Adrenal gland (tissue), 12 donors: Measurements from ENCODE around the gene SLC35E2B. TPM values are rescaled to one million over a fixed set of nuclear protein-coding genes. Genes with fewer than 3 reads are reported as not detected.

ENCODE experiments used
- DNase-seq, 7 donors: peaks; one replicate each; pipeline ENCODE4 v3.0.0-alpha.2; 2019 to 2020
- H3K27ac ChIP-seq, 5 donors: fragments of 200-600 bp; sonication (generic) in 4 of 5; 1 replicate in 3 of 5; 2 replicates in 2 of 5; pipeline versions ENCODE4 v1.5.1 to v1.8.0; 2016 to 2020; ENCODE audit warnings: mild to moderate bottlenecking in 1 of 5
- H3K27me3 ChIP-seq: fragments of 200-600 bp; 2 replicates; pipeline ENCODE4 v1.8.0; 2021
- H3K36me3 ChIP-seq, 2 donors: fragments of 200-600 bp; replicated peaks in 1 of 2; 1 replicate in 1 of 2; 2 replicates in 1 of 2; pipeline versions ENCODE4 v1.5.1 to v1.8.0; 2018 to 2022
- H3K4me1 ChIP-seq, 2 donors: fragments of 200-600 bp; replicated peaks in 1 of 2; 1 replicate in 1 of 2; 2 replicates in 1 of 2; pipeline versions ENCODE4 v1.5.1 to v1.8.0; 2018 to 2021
- H3K4me3 ChIP-seq, 4 donors: fragments of 200-600 bp; sonication (generic) in 3 of 4; one replicate each; pipeline ENCODE4 v1.5.1; 2016 to 2018
- H3K9me3 ChIP-seq, 3 donors: fragments of 200-600 bp; sonication (generic) in 1 of 3; replicated peaks in 1 of 3; 1 replicate in 2 of 3; 2 replicates in 1 of 3; pipeline versions ENCODE4 v1.5.1 to v1.8.0; 2016 to 2021
- POLR2A ChIP-seq, 2 donors: fragments of 450-650 bp; IDR thresholded peaks; one replicate each; pipeline ENCODE4 v1.6.1; 2017; ENCODE audit warnings: antibody characterized with exemption in 2 of 2, mild to moderate bottlenecking in 2 of 2, moderate library complexity in 1 of 2
- WGBS, 4 donors: extraction: QIAGEN DNeasy Blood & Tissue Kit in 2 of 4; methylation state at CpG; one replicate each; pipeline versions ENCODE4 v1.1.5 to v1.1.7; 2013 to 2017; 5-methylcytosine and 5-hydroxymethylcytosine counted together
- intact Hi-C, 2 donors: fragments of 100-400 bp; cut with DNase I; formaldehyde crosslinking; loops; one replicate each; pipeline versions ENCODE4 v1.14.1 to v1.15.0; 2022 to 2023
- polyA plus RNA-seq, 3 donors: library from polyadenylated mRNA; stranded (reverse); fragments of 200-250 nt in 2 of 3; fragments of 350-450 nt in 1 of 3; fragmentation: Illumina TruSeq in 1 of 3; extraction: RNeasy Lipid Tissue Mini Kit (QIAGEN cat#74804) in 1 of 3; gene quantifications; one replicate each; pipeline ENCODE4 v1.2.3, GENCODE V29; 2013 to 2014
- total RNA-seq, 9 donors: library from RNA; depleted of rRNA in 4 of 9; stranded (reverse); fragments of >200 nt in 4 of 9; fragments of 120-200 nt in 1 of 9; fragmentation: NEBNext Ultra II Directional in 1 of 9; extraction: Animal tissue kit (Norgen Biotek cat#: 25700) in 1 of 9; gene quantifications; one replicate each; pipeline versions ENCODE4 v1.1.0 to v1.2.4, GENCODE V29; 2013 to 2023
- TF ChIP-seq, protein P1 (sequence below), 6 experiments: fragments of 450-650 bp in 4 of 6; fragments of 200-600 bp in 2 of 6; sonication (generic) in 1 of 6; IDR thresholded peaks; 1 replicate in 5 of 6; 2 replicates in 1 of 6; pipeline versions ENCODE4 v1.5.1 to v1.8.0; 2016 to 2021; ENCODE audit warnings: antibody characterized with exemption in 6 of 6, mild to moderate bottlenecking in 2 of 6, moderate library complexity in 1 of 6
- donor health status: healthy with polysubstance abuse.
- donor health status: Bipolar disorder and iron deficiency.
- donor health status: DM: yes; HTN: yes; CAD: no.
- donor health status: DM: no; HTN: no; CAD: no.
- donor health status: DM: no; HTN: no; CAD: no.
- donor health status: DM: yes; HTN: yes; CAD: no.

SLC35E2B gene
- total and polyA plus RNA-seq, 12 donors = 11.2 to 89.5 (median 48.3) TPM

DNA sequence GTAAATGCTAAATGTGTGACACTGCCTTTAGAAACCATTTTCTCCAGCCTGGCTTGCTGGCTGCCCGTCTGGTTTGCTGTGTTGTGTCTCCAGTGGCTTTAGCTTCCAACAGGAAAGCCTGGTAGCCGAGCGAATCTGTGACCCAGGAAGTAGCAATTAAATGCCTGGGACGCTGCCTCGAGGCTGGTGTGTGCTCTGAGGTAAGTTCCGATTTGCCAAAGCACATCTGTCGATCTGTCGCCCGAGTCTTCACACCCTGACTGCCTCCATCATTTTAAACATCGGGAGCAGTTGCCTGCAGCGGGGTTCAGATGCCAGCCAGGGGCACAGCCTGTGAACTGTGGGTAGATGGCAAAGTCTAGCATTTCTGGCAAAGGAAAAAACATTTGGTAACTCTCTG is 75.1 kb downstream of the SLC35E2B start:
- H3K4me1 ChIP-seq = peaks cover 23 to 30% of the 10 kb centered on the region in 2 donors
- no peak for DNase-seq
- no peaks in the 10 kb centered on the region for H3K9me3 ChIP-seq
- WGBS, 4 donors = 90 to 94% (median 92%) methylated on average over 10 to 11 of the region's 11 CpGs
- no peaks in the 10 kb centered on the region for H3K27me3 ChIP-seq
- intact Hi-C loops = no loop called here
- no peak overlapping the region for H3K4me3 ChIP-seq
- peaks cover 0 to 8% of the 10 kb centered on the region in 2 donors for H3K36me3 ChIP-seq
- H3K27ac ChIP-seq = no peak overlapping the region
- TF ChIP-seq, protein P1, sequence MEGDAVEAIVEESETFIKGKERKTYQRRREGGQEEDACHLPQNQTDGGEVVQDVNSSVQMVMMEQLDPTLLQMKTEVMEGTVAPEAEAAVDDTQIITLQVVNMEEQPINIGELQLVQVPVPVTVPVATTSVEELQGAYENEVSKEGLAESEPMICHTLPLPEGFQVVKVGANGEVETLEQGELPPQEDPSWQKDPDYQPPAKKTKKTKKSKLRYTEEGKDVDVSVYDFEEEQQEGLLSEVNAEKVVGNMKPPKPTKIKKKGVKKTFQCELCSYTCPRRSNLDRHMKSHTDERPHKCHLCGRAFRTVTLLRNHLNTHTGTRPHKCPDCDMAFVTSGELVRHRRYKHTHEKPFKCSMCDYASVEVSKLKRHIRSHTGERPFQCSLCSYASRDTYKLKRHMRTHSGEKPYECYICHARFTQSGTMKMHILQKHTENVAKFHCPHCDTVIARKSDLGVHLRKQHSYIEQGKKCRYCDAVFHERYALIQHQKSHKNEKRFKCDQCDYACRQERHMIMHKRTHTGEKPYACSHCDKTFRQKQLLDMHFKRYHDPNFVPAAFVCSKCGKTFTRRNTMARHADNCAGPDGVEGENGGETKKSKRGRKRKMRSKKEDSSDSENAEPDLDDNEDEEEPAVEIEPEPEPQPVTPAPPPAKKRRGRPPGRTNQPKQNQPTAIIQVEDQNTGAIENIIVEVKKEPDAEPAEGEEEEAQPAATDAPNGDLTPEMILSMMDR (IDR thresholded peaks at IDR 0.05) = no peak
- no peak for TF ChIP-seq POLR2A (IDR thresholded peaks at IDR 0.05)

DNA sequence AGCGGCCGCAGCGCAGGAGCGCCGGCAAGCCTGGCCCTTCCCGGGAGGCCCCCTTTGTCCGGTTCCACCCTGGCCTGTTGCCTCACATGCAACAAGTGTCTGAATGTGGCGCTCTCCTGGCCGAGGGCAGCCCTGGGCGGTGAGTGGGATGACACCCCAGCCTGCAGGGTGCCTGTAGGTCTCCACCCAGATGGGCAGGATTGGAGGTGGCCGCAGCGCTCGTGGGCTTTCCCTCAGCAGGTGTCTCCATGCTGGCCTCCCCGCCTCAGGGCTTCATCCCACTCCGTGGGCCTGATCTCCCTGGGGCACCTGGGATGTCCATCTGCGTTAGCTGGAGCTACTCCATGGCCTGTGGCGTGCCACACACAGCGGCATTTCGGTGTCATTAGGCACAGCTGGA is 75.8 kb downstream of the SLC35E2B start:
- Histone ChIP-seq H3K27me3 (no peaks in the 10 kb centered on the region), H3K36me3 (peaks cover 0 to 8% of the 10 kb centered on the region in 2 donors), H3K4me1 (peaks cover 23 to 31% of the 10 kb centered on the region in 2 donors), H3K27ac (peak overlapping the region in 1 of 5 donors; percentile 100), H3K9me3 (no peaks in the 10 kb centered on the region), H3K4me3 (peak overlapping the region in 2 of 4 donors; percentile 86 to 100)
- intact Hi-C loops = no loop called here
- WGBS, 4 donors = 70 to 83% (median 80%) methylated on average over 7 to 19 of the region's 19 CpGs
- TF ChIP-seq, protein P1 (IDR thresholded peaks at IDR 0.05) = no peak
- TF ChIP-seq POLR2A (IDR thresholded peaks at IDR 0.05) = no peak
- DNase-seq = no peak

DNA sequence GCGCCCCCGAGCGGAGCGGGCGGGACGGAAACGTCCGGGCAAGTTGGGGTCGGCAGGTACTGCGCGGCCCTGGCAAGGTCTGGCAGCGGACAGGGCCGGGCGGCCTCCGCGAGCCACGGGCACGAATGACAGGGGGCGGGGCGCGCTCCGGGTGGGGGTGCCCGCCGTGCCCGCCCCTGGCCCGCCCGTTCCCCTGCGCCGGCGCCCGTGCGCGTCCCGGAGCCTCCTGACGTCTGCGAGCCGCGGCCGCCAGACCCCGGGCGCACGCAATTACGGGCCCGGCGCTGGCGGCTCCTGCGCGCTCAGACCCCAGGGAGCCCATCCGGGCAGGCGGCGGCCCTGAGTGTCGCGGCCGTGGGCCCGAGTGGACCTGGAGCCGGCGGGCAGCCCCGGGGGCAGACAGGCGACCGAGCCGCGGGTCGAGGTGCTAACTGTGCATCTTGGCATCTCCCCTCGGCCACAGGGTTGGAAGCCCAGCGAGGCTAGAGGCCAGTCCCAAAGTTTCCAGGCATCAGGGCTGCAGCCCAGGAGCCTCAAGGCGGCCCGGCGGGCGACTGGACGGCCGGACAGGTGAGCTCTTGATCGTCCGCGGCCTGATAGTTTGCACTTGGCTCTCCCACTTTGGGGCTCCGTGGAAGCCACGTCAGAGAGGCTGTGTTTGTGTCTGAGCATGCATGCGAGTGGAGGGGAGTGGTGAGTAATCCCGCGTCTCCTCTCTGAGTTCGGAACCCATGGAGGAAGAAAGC is 76.4 kb downstream of the SLC35E2B start:
- H3K27ac ChIP-seq = peak overlapping the region; percentile 99 to 100 (median 100)
- peak in 3 of 7 donors; percentile 50 to 69 (median 65) for DNase-seq
- no peak for TF ChIP-seq POLR2A (IDR thresholded peaks at IDR 0.05)
- TF ChIP-seq, protein P1 (IDR thresholded peaks at IDR 0.05) = no peak
- H3K36me3 ChIP-seq = peaks cover 0 to 8% of the 10 kb centered on the region in 2 donors
- H3K4me3 ChIP-seq = peak overlapping the region; percentile 36 to 100 (median 72)
- H3K27me3 ChIP-seq = no peaks in the 10 kb centered on the region
- H3K9me3 ChIP-seq = no peaks in the 10 kb centered on the region
- H3K4me1 ChIP-seq = peaks cover 23 to 37% of the 10 kb centered on the region in 2 donors
- intact Hi-C loops = no loop called here
- 3 to 40% (median 9%) methylated on average over 1 to 79 of the region's 80 CpGs for WGBS, 4 donors

DNA sequence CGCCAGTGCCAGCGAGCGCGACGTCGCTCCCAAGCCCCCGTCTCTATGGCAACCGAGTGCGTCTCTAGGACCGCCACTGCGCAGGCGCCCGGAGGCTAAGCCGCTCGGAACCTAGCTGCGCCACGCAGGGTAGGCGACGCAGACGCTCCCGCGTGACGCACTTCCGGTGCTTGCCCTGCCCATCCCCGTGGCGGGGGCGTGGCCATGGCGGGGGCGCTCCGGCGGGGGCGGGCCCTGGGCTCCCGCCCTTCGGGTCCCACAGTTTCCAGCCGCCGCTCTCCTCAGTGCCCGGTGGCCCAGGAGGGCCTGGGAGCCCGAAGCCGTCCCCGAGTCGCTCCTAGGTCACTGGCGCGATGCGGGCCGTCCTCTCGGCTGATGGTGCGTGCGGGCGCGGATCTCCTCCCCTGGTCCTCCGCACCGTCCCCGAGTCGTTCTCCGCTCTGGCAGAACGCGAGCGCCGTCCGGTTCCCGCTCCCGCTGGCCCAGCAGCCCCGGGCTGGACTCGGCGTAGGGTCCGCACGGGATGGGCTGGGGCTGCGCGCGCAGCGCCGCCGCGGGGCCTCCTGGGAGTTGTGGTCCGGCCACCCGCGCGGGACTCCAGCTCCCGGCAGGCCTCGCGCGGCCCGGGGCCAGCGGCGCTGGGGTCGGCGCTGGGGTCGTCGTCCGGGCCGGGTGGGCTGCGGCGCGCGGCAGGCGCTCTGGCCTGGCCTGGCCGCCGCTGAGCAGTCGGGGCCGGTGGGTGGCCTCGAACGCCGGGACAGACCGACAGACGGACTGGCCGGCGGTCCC is 77.1 kb downstream of the SLC35E2B start, which contains the start of gene MIB2:
Gene MIB2, plus strand, starts transcription at position 245 of the 789 bp plus-strand sequence. CDS start 7,953 bp downstream, outside the sequence.
- TF ChIP-seq, protein P1 (IDR thresholded peaks at IDR 0.05) = peak in 2 of 6 experiments; percentile 10 to 27
- peak; percentile 55 to 84 for TF ChIP-seq POLR2A (IDR thresholded peaks at IDR 0.05)
- Histone ChIP-seq H3K4me3 (peak within 1 kb of the TSS; percentile 52 to 100 (median 72)), H3K9me3 (no peaks in the 10 kb centered on the region), H3K27me3 (no peaks in the 10 kb centered on the region), H3K27ac (peak within 1 kb of the TSS; percentile 99 to 100 (median 100)), H3K36me3 (peaks cover 0 to 8% of the 10 kb centered on the region in 2 donors), H3K4me1 (peaks cover 23 to 42% of the 10 kb centered on the region in 2 donors)
- 0 to 1% (median 0%) methylated on average over 13 to 107 of the region's 107 CpGs; no CpG with 5 or more reads in 1 of the 4 donors for WGBS, 4 donors
- intact Hi-C loops = no loop called here
- DNase-seq = peak; percentile 96 to 98 (median 98)
